ENCODE data around the gene MPZL2. TPM values are rescaled to one million over a fixed set of nuclear protein-coding genes. Genes with fewer than 3 reads are reported as not detected.

MPZL2 gene
- total and polyA plus RNA-seq, 10 of the 15 experiments (the other 5 are each of a cell fraction or from before 2014, with no cell fraction given) = 0.81 to 4.8 (median 3.1) TPM

- TF ChIP-seq ZBTB11 (CRISPR knock-in tag; IDR thresholded peaks at IDR 0.05) (no peak), CBX5 (IDR thresholded peaks at IDR 0.05; ENCODE audit: low read depth) (no peak), DPF2 (IDR thresholded peaks at IDR 0.05) (no peak)
Measured at GRCh38 chr11:118223570-118223969, 40.5 kb downstream of the MPZL2 start (continued).

- no peaks in the 10 kb centered on the region for H4K20me1 ChIP-seq (ENCODE audit: control insufficient read depth, insufficient read depth)
- no peak overlapping the region for H3K4me2 ChIP-seq (ENCODE audit: control insufficient read depth, insufficient read depth)
- BruUV-seq (replicated peaks) = no TSS peak
- ATAC-seq (no peak), FAIRE-seq (no peak), DNase-seq (ENCODE audit: low read depth, low spot score) (no peak)
- POLR2A ChIA-PET = interaction anchor here (0.6 to 1.0 kb wide), 3 partner anchors 8 to 233 kb away, joined by 3 read pairs; no protein-coding TSS in a partner anchor
- RAD21 ChIA-PET (ENCODE audit: unreplicated experiment) = interaction anchor here (0.5 to 1.1 kb wide), 2 partner anchors 24 to 134 kb away, joined by 3 to 4 read pairs; no protein-coding TSS in a partner anchor
- H3K9me3 ChIP-seq (replicated peaks; ENCODE audit: control insufficient read depth, insufficient read depth, low read length) = peaks cover 1% of the 10 kb centered on the region; the same call in 1 of the 3 replicates
- no peaks in the 10 kb centered on the region for H3K79me2 ChIP-seq (ENCODE audit: control insufficient read depth, insufficient read depth, low read length)
- peaks cover 16% of the 10 kb centered on the region for H3K4me1 ChIP-seq (ENCODE audit: control insufficient read depth, insufficient read depth, low read length)
- SMC1A ChIA-PET (ENCODE audit: uncharacterized antibody, unreplicated experiment) = interaction anchor here (0.7 to 2.1 kb wide), 6 partner anchors 10 to 43 kb away, joined by 3 to 6 read pairs (median 3); no protein-coding TSS in a partner anchor
- no peak overlapping the region for H3K9ac ChIP-seq (ENCODE audit: control insufficient read depth, insufficient read depth, low read length)
- no peak overlapping the region for H3K27ac ChIP-seq (ENCODE audit: control insufficient read depth, insufficient read depth)
- H2AFZ ChIP-seq (ENCODE audit: control insufficient read depth, low read depth, low read length) = no peak overlapping the region
- no peaks in the 10 kb centered on the region for H3K27me3 ChIP-seq (replicated peaks in 1 of 2; ENCODE audit: control insufficient read depth in 2 of 2, insufficient read depth in 2 of 2, low read length in 1 of 2)
- H3K36me3 ChIP-seq (ENCODE audit: control insufficient read depth in 2 of 2, insufficient read depth in 2 of 2, low read length in 1 of 2) = no peaks in the 10 kb centered on the region
- CTCF ChIA-PET = interaction anchor here (2.1 kb wide), 1 partner anchor 24 kb away, joined by 8 read pairs; no protein-coding TSS in a partner anchor
- intact Hi-C loops (cut with micrococcal nuclease; ENCODE audit: unreplicated experiment) = no loop called here
- no peak overlapping the region for H3K4me3 ChIP-seq
- WGBS (ENCODE audit: insufficient coverage, insufficient replicate concordance, low lambda C conversion rate, missing lambda C conversion rate) = 39% methylated on average over 4 of the region's 4 CpGs
- TF ChIP-seq BCL11A (IDR thresholded peaks at IDR 0.05; ENCODE audit: low read depth, low read length) = no peak
- TF ChIP-seq RAD51 (IDR thresholded peaks at IDR 0.05) = peak; percentile 83
- no peak for TF ChIP-seq KDM1A (IDR thresholded peaks at IDR 0.05; ENCODE audit: borderline replicate concordance)
- no peak for TF ChIP-seq RELA (IDR thresholded peaks at IDR 0.05; ENCODE audit: borderline replicate concordance, partially characterized antibody)
- in situ Hi-C loops (cut with MboI) = no loop called here
Measured at GRCh38 chr11:118222437-118222836, 41.7 kb downstream of the MPZL2 start.

Measured in GM12878 (cell line).